Tibial nerve (tissue), 4 donors: Measurements from ENCODE around the gene RPL27. TPM values are rescaled to one million over a fixed set of nuclear protein-coding genes. Genes with fewer than 3 reads are reported as not detected.

Experiments used
- DNase-seq, 2 donors: peaks; one replicate each; pipeline ENCODE4 v3.0.0-alpha.2; 2019; ENCODE audit warnings: low spot score in 2 of 2
- H3K27ac ChIP-seq, 4 donors: fragments of 200-600 bp; sonication (generic) in 3 of 4; one replicate each; pipeline ENCODE4 v1.5.1; 2017 to 2019; ENCODE audit warnings: mild to moderate bottlenecking in 1 of 4
- H3K27me3 ChIP-seq, 2 donors: fragments of 200-600 bp; sonication (generic) in 1 of 2; one replicate each; pipeline versions ENCODE4 v1.5.1 to v1.6.0; 2017 to 2019
- H3K36me3 ChIP-seq, 3 donors: fragments of 200-600 bp; sonication (generic); one replicate each; pipeline ENCODE4 v1.5.1; 2018 to 2019
- H3K4me1 ChIP-seq, 4 donors: fragments of 200-600 bp; sonication (generic) in 3 of 4; one replicate each; pipeline ENCODE4 v1.5.1; 2017 to 2019
- H3K4me3 ChIP-seq, 4 donors: fragments of 200-600 bp; sonication (generic) in 3 of 4; one replicate each; pipeline ENCODE4 v1.5.1; 2017 to 2019; ENCODE audit warnings: mild to moderate bottlenecking in 1 of 4, moderate library complexity in 1 of 4
- H3K9me3 ChIP-seq, 4 donors: fragments of 200-600 bp; sonication (generic) in 3 of 4; one replicate each; pipeline ENCODE4 v1.5.1; 2017 to 2019
- CTCF ChIP-seq, 5 experiments: fragments of 200-600 bp in 3 of 5; fragments of 450-650 bp in 2 of 5; sonication (generic) in 3 of 5; IDR thresholded peaks; one replicate each; pipeline ENCODE4 v1.5.1; 2016 to 2019; ENCODE audit warnings: antibody characterized with exemption in 5 of 5, mild to moderate bottlenecking in 3 of 5, moderate library complexity in 2 of 5
- EP300 ChIP-seq, 2 donors: sonication (generic); formaldehyde crosslinking; IDR thresholded peaks; one replicate each; pipeline ENCODE4 v1.6.1; 2017; ENCODE audit warnings: antibody characterized with exemption in 2 of 2, mild to moderate bottlenecking in 1 of 2
- POLR2A ChIP-seq, 2 donors: fragments of 450-650 bp; IDR thresholded peaks; one replicate each; pipeline ENCODE4 v1.6.1; 2017; ENCODE audit warnings: antibody characterized with exemption in 2 of 2, mild to moderate bottlenecking in 2 of 2, moderate library complexity in 2 of 2
- WGBS, 2 donors: methylation state at CpG; one replicate each; pipeline ENCODE4 v1.1.5; 2018; 5-methylcytosine and 5-hydroxymethylcytosine counted together
- total RNA-seq, 4 donors: library from RNA; depleted of rRNA; stranded (reverse); fragments of >200 nt; gene quantifications; one replicate each; pipeline ENCODE4 v1.1.0, GENCODE V29; 2016

The RPL27 gene
- total RNA-seq, 4 donors from 2014 or later = 500 to 1,072 (median 818) TPM

GRCh38 chr17:43010667-43011308 is 12.6 kb downstream of the RPL27 start:
- peaks cover 0 to 32% (median 0%) of the 10 kb centered on the region in 3 donors for H3K36me3 ChIP-seq
- no peaks in the 10 kb centered on the region for H3K9me3 ChIP-seq
- peak overlapping the region; percentile 14 to 88 (median 62) for H3K27ac ChIP-seq
- TF ChIP-seq CTCF (IDR thresholded peaks at IDR 0.05) (no peak), EP300 (IDR thresholded peaks at IDR 0.05) (no peak), POLR2A (IDR thresholded peaks at IDR 0.05) (no peak)
- H3K4me3 ChIP-seq = no peak overlapping the region
- no peak for DNase-seq
- H3K27me3 ChIP-seq = no peaks in the 10 kb centered on the region
- WGBS, 2 donors = 70 to 75% methylated on average over 5 of the region's 5 CpGs
- H3K4me1 ChIP-seq = peaks cover 0 to 87% (median 41%) of the 10 kb centered on the region in 4 donors

GRCh38 chr17:43011728-43012472 is 13.7 kb downstream of the RPL27 start:
- Histone ChIP-seq H3K9me3 (no peaks in the 10 kb centered on the region), H3K4me3 (no peak overlapping the region)

GRCh38 chr17:43013296-43013695 is 15.1 kb downstream of the RPL27 start:
- H3K4me3 ChIP-seq = no peak overlapping the region
- 74 to 89% methylated on average over 7 to 8 of the region's 8 CpGs for WGBS, 2 donors
- H3K27ac ChIP-seq = peak overlapping the region in 3 of 4 donors; percentile 70 to 88 (median 76)
- no peaks in the 10 kb centered on the region for H3K9me3 ChIP-seq
- peaks cover 0 to 91% (median 44%) of the 10 kb centered on the region in 4 donors for H3K4me1 ChIP-seq
- TF ChIP-seq POLR2A (IDR thresholded peaks at IDR 0.05) = no peak
- no peak for TF ChIP-seq CTCF (IDR thresholded peaks at IDR 0.05)
- TF ChIP-seq EP300 (IDR thresholded peaks at IDR 0.05) = no peak
- DNase-seq = no peak
- no peaks in the 10 kb centered on the region for H3K27me3 ChIP-seq
- peaks cover 0 to 55% (median 0%) of the 10 kb centered on the region in 3 donors for H3K36me3 ChIP-seq

More at GRCh38 chr17:43011728-43012472, 13.7 kb downstream of the RPL27 start:
- no peaks in the 10 kb centered on the region for H3K27me3 ChIP-seq
- H3K27ac ChIP-seq = peak overlapping the region; percentile 48 to 88 (median 68)
- TF ChIP-seq EP300 (IDR thresholded peaks at IDR 0.05) (peak in 1 of 2 donors; percentile 8), CTCF (IDR thresholded peaks at IDR 0.05) (no peak), POLR2A (IDR thresholded peaks at IDR 0.05) (no peak)
- H3K36me3 ChIP-seq = peaks cover 0 to 43% (median 0%) of the 10 kb centered on the region in 3 donors
- 51 to 56% methylated on average over 15 of the region's 15 CpGs for WGBS, 2 donors
- H3K4me1 ChIP-seq = peaks cover 0 to 94% (median 48%) of the 10 kb centered on the region in 4 donors
- DNase-seq = no peak

GRCh38 chr17:43014020-43014648 is 15.9 kb downstream of the RPL27 start:
- no peaks in the 10 kb centered on the region for H3K9me3 ChIP-seq
- H3K27ac ChIP-seq = peak overlapping the region; percentile 49 to 88 (median 73)
- no peak overlapping the region for H3K4me3 ChIP-seq
- H3K36me3 ChIP-seq = peaks cover 0 to 59% (median 0%) of the 10 kb centered on the region in 3 donors
- no peaks in the 10 kb centered on the region for H3K27me3 ChIP-seq
- WGBS, 2 donors = 68 to 74% methylated on average over 11 to 12 of the region's 12 CpGs
- DNase-seq = no peak
- H3K4me1 ChIP-seq = peaks cover 0 to 94% (median 44%) of the 10 kb centered on the region in 4 donors
- no peak for TF ChIP-seq EP300 (IDR thresholded peaks at IDR 0.05)
- no peak for TF ChIP-seq POLR2A (IDR thresholded peaks at IDR 0.05)
- TF ChIP-seq CTCF (IDR thresholded peaks at IDR 0.05) = no peak
